Neural progenitor cell (in vitro differentiated cells): ENCODE measurements around the gene CTDSP2.

Source experiments
- CTCF ChIP-seq: fragments of 200-600 bp; sonication (generic); IDR thresholded peaks from 2 replicates; pipeline ENCODE4 v1.5.1; 2017; ENCODE audit warnings: antibody characterized with exemption, mild to moderate bottlenecking
- EZH2 ChIP-seq: fragments of 200-600 bp; sonication (generic); IDR thresholded peaks from 2 replicates; pipeline ENCODE4 v1.6.1; 2017; ENCODE audit warnings: antibody characterized with exemption, mild to moderate bottlenecking, moderate library complexity

- TF ChIP-seq CTCF (no peak), EZH2 (no peak)
Measured at GRCh38 chr12:57813111-57813970, 33.2 kb downstream of the CTDSP2 start.
